GM12872 (cell line): Measurements from ENCODE around the gene WASF3.

Experiments
- TF ChIP-seq, protein P1 (sequence below): IDR thresholded peaks from 3 replicates; pipeline ENCODE4 v1.5.1; 2011; ENCODE audit warnings: low read depth, mild to moderate bottlenecking, low read length, moderate library complexity; ENCODE audit not compliant: insufficient read depth

Gene WASF3

GRCh38 chr13:26678330-26678729 lies 120.8 kb downstream of the WASF3 start:
- TF ChIP-seq, protein P1, sequence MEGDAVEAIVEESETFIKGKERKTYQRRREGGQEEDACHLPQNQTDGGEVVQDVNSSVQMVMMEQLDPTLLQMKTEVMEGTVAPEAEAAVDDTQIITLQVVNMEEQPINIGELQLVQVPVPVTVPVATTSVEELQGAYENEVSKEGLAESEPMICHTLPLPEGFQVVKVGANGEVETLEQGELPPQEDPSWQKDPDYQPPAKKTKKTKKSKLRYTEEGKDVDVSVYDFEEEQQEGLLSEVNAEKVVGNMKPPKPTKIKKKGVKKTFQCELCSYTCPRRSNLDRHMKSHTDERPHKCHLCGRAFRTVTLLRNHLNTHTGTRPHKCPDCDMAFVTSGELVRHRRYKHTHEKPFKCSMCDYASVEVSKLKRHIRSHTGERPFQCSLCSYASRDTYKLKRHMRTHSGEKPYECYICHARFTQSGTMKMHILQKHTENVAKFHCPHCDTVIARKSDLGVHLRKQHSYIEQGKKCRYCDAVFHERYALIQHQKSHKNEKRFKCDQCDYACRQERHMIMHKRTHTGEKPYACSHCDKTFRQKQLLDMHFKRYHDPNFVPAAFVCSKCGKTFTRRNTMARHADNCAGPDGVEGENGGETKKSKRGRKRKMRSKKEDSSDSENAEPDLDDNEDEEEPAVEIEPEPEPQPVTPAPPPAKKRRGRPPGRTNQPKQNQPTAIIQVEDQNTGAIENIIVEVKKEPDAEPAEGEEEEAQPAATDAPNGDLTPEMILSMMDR = no peak

DNA sequence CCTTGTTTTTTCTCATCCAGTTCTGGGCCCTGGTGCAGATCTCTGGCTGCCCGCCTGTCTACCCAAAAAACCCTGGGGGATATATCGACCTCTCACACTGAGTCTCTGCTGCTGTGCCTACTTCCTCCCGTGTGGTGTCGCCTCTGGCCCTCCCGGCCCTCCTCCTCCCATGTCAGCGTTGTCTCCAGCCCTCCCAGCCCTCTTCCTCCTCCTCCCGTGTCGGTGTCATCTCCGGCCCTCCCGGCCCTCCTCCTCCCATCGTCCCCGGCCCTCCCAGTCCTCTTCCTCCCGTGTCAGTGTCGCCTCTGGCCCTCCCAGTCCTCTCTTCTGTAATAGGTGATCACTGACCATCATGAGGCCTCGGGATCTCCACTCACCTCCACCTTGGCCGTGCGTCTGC lies 121.3 kb downstream of the WASF3 start:
- TF ChIP-seq, protein P1 = no peak

DNA sequence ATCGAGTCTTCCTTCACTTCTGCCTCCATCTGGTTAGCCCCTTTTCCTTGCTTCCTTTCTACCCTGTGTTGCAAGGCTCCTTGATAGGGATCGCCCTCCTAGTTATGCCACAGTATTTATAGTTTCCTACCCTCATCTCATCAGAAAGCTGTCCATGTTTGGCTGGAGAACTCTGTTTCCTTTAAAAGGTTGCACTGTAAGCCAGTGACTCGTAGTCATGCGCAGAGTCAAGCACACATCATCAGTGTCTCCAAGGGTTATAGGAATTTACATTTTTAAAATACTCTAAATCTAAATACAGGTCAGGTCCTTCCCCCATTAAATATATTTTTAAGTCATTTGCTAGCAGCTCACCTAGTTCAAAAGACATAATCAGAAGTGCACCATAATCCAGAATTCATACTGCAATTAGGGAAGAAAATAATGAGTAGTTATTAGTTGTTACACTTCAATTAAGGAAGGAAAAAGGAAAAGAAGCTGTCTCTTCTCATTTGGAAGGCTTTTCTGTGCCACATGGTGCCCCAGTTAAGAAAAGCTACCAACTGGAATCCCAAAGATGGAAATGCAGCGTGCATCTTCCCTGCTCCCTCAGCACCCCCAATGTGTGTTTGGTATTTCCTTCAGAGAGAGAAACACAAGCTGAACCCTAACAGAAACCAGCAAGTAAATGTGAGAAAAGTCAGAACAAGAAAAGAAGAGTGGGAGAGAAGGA lies 122.1 kb downstream of the WASF3 start:
- TF ChIP-seq, protein P1 = no peak

DNA sequence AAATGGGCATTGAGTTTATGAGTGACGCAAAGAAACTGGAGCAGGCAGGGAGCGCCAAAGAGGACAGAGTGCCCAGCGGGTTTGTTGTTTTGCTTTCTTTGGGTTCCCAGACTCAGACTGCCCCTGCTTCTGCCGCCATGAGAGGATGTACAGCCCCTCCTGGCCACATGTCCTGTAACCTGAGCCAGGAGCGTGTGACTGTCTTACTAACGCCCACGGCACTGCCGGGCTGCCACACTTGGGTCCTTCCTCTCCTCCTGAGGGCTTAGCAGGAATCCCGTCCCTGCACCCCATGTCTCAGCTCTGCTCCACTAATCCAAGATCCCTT lies 122.6 kb downstream of the WASF3 start:
- TF ChIP-seq, protein P1 = no peak

GRCh38 chr13:26680572-26680971 lies 123.1 kb downstream of the WASF3 start:
- TF ChIP-seq, protein P1 = no peak

DNA sequence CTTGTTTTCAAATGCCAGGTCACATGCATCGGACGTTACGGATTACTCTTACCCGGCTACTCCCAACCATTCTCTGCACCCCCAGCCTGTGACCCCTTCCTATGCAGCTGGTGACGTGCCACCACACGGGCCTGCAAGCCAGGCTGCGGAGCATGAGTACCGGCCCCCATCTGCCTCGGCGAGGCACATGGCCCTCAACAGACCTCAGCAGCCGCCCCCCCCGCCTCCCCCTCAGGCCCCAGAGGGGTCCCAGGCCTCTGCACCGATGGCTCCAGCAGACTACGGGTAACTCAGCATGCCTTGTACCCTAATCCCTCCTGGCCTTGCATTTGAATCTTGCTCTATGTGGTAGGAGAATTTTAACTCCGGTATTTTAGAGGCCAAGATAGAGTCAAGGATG lies 123.6 kb downstream of the WASF3 start:
- TF ChIP-seq, protein P1 = no peak

DNA sequence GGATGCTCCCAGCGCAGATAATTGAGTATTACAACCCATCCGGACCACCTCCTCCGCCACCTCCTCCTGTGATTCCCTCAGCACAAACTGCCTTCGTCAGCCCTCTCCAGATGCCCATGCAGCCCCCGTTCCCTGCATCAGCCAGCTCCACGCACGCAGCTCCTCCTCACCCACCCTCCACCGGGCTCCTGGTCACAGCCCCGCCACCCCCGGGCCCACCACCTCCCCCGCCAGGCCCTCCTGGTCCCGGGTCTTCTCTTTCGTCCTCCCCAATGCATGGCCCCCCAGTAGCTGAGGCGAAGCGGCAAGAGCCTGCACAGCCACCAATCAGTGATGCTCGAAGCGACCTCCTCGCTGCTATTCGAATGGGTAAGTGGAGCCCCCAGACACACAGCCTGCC lies 125.1 kb downstream of the WASF3 start:
- TF ChIP-seq, protein P1 = no peak
